Measurements from ENCODE around the gene ABCD2. TPM values are rescaled to one million over a fixed set of nuclear protein-coding genes. Genes with fewer than 3 reads are reported as not detected.

Gene ABCD2
- total RNA-seq, 4 donors from 2014 or later: 0.33 to 0.81 (median 0.63) TPM

- Histone ChIP-seq H3K36me3 (no peaks in the 10 kb centered on the region), H3K4me1 (no peaks in the 10 kb centered on the region), H3K9me3 (no peaks in the 10 kb centered on the region), H3K27ac (no peak overlapping the region), H3K4me3 (replicated peaks in 1 of 3) (no peak overlapping the region), H3K27me3 (no peaks in the 10 kb centered on the region)
- intact Hi-C loops (cut with DNase I): no loop called here
- TF ChIP-seq CTCF (IDR thresholded peaks at IDR 0.05): no peak
- no peak for TF ChIP-seq POLR2A (IDR thresholded peaks at IDR 0.05)
- 67 to 69% methylated on average over 2 of the region's 2 CpGs for WGBS, 2 donors
- DNase-seq: no peak
Observed at GRCh38 chr12:39595928-39596327, 23.7 kb downstream of the ABCD2 start.

GRCh38 chr12:39592295-39592694 is 27.3 kb downstream of the ABCD2 start:
- no peaks in the 10 kb centered on the region for H3K4me1 ChIP-seq
- H3K9me3 ChIP-seq: no peaks in the 10 kb centered on the region
- H3K36me3 ChIP-seq: no peaks in the 10 kb centered on the region
- intact Hi-C loops (cut with DNase I): no loop called here
- H3K4me3 ChIP-seq (replicated peaks in 1 of 3): no peak overlapping the region
- no peaks in the 10 kb centered on the region for H3K27me3 ChIP-seq
- no peak for TF ChIP-seq POLR2A (IDR thresholded peaks at IDR 0.05)
- TF ChIP-seq CTCF (IDR thresholded peaks at IDR 0.05): no peak
- no peak overlapping the region for H3K27ac ChIP-seq
- DNase-seq: no peak

- Histone ChIP-seq H3K4me3 (replicated peaks in 1 of 3) (no peak overlapping the region), H3K27me3 (no peaks in the 10 kb centered on the region), H3K36me3 (no peaks in the 10 kb centered on the region), H3K9me3 (no peaks in the 10 kb centered on the region), H3K4me1 (no peaks in the 10 kb centered on the region), H3K27ac (no peak overlapping the region)
- DNase-seq: no peak
- no peak for TF ChIP-seq POLR2A (IDR thresholded peaks at IDR 0.05)
- no peak for TF ChIP-seq CTCF (IDR thresholded peaks at IDR 0.05)
- intact Hi-C loops (cut with DNase I): no loop called here
- 73 to 78% methylated on average over 9 of the region's 9 CpGs for WGBS, 2 donors
Observed at GRCh38 chr12:39588348-39588747, 31.3 kb downstream of the ABCD2 start.

- DNase-seq: no peak
- TF ChIP-seq CTCF (IDR thresholded peaks at IDR 0.05) (no peak), POLR2A (IDR thresholded peaks at IDR 0.05) (no peak)
- H3K27ac ChIP-seq: no peak overlapping the region
- no peaks in the 10 kb centered on the region for H3K36me3 ChIP-seq
- H3K27me3 ChIP-seq: no peaks in the 10 kb centered on the region
- intact Hi-C loops (cut with DNase I): no loop called here
- no peak overlapping the region for H3K4me3 ChIP-seq (replicated peaks in 1 of 3)
- H3K9me3 ChIP-seq: no peaks in the 10 kb centered on the region
- 60 to 62% methylated on average over 3 of the region's 3 CpGs for WGBS, 2 donors
- H3K4me1 ChIP-seq: no peaks in the 10 kb centered on the region
Observed at GRCh38 chr12:39587225-39587624, 32.4 kb downstream of the ABCD2 start.

- Histone ChIP-seq H3K27me3 (no peaks in the 10 kb centered on the region), H3K27ac (no peak overlapping the region), H3K36me3 (no peaks in the 10 kb centered on the region), H3K4me3 (replicated peaks in 1 of 3) (no peak overlapping the region), H3K9me3 (no peaks in the 10 kb centered on the region), H3K4me1 (no peaks in the 10 kb centered on the region)
- intact Hi-C loops (cut with DNase I): no loop called here
- WGBS, 2 donors: 80 to 85% methylated on average over 1 of the region's 1 CpG
- TF ChIP-seq CTCF (IDR thresholded peaks at IDR 0.05) (no peak), POLR2A (IDR thresholded peaks at IDR 0.05) (no peak)
- DNase-seq: no peak
Observed at GRCh38 chr12:39586816-39587215, 32.8 kb downstream of the ABCD2 start.

Data from thyroid gland (tissue), 4 donors.